Measurements from ENCODE around the gene IL10RA. TPM values are rescaled to one million over a fixed set of nuclear protein-coding genes. Genes with fewer than 3 reads are reported as not detected.
"Not testable (repeated sequence)": the region's sequence is repeated elsewhere in the genome, so short reads cannot be mapped to it uniquely, and the experiment has no call there.

Gene IL10RA
- total RNA-seq, 4 donors from 2014 or later, result 2.9 to 7.2 (median 4.4) TPM

DNA sequence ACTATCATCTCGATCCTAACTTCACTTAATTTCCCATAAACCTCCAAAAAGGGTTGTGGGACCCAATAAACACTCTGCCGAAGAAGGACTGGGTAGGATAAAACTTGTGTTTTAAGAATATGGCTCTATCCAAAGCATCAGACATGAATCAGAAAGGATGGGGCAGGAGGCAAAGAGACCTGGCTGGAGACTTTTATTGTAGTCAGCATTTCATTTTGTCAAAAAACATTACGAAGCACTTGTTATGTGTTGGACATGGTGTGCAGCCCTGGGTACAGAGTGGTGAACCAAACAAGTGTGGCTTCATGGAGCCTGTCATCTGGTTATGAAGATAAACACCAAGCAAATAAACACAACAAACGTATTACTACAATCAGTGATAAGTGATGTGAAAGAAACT, 17.3 kb downstream of the IL10RA start:
- no peak for TF ChIP-seq EP300 (IDR thresholded peaks at IDR 0.05)
- TF ChIP-seq POLR2A (IDR thresholded peaks at IDR 0.05), result no peak
- TF ChIP-seq, protein P1, sequence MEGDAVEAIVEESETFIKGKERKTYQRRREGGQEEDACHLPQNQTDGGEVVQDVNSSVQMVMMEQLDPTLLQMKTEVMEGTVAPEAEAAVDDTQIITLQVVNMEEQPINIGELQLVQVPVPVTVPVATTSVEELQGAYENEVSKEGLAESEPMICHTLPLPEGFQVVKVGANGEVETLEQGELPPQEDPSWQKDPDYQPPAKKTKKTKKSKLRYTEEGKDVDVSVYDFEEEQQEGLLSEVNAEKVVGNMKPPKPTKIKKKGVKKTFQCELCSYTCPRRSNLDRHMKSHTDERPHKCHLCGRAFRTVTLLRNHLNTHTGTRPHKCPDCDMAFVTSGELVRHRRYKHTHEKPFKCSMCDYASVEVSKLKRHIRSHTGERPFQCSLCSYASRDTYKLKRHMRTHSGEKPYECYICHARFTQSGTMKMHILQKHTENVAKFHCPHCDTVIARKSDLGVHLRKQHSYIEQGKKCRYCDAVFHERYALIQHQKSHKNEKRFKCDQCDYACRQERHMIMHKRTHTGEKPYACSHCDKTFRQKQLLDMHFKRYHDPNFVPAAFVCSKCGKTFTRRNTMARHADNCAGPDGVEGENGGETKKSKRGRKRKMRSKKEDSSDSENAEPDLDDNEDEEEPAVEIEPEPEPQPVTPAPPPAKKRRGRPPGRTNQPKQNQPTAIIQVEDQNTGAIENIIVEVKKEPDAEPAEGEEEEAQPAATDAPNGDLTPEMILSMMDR (IDR thresholded peaks at IDR 0.05), result no peak
- H3K27me3 ChIP-seq, result no peaks in the 10 kb centered on the region
- no peaks in the 10 kb centered on the region for H3K9me3 ChIP-seq
- DNase-seq (ENCODE audit: low spot score in 2 of 2), result no peak
- H3K4me1 ChIP-seq, result peaks cover 2% of the 10 kb centered on the region
- no peak overlapping the region for H3K4me3 ChIP-seq
- WGBS, result 70% methylated on average over 4 of the region's 4 CpGs
- H3K36me3 ChIP-seq, result peaks cover 4% of the 10 kb centered on the region
- no peak overlapping the region for H3K27ac ChIP-seq

DNA sequence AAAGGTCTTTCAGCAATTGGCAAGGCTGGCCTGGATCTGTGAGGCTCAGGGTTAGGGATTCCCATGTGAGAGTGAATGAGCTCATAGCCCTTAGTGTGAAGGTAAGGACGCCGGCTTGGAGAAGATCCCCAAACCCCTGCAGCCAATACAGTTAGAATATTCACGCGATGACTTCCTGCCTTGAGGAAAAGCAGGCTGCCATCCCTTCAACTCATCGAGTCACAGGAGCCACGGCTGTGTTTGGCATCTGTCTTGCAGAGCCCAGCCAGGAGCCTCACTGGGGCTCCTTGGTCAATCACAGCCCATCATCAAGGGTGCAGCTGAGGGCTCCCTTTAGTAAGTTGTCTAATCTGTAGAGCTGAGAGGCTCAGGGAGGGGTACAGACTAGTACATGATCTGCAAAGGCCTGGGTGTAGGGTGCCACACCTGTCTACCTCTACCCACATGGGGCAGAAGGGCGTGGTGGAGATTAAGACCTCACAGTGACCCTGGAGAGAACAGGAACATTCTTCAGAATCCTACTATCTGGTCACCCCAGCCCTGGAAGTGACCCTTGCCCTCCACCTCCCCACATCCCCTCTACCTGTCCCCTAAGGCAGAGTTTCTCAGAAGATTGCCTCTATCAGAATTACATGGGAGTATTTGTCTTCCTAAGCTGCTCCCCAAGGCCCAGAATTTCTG, 18.5 kb downstream of the IL10RA start:
- Histone ChIP-seq H3K4me3 (no peak overlapping the region), H3K27me3 (no peaks in the 10 kb centered on the region), H3K9me3 (no peaks in the 10 kb centered on the region), H3K4me1 (peaks cover 8% of the 10 kb centered on the region), H3K36me3 (no peaks in the 10 kb centered on the region), H3K27ac (no peak overlapping the region)
- whole genome bisulfite sequencing, result 76% methylated on average over 5 of the region's 7 CpGs
- TF ChIP-seq POLR2A (IDR thresholded peaks at IDR 0.05) (no peak), EP300 (IDR thresholded peaks at IDR 0.05) (no peak)
- peak in 1 of 2 donors; percentile 29 for DNase-seq (ENCODE audit: low spot score in 2 of 2)

DNA sequence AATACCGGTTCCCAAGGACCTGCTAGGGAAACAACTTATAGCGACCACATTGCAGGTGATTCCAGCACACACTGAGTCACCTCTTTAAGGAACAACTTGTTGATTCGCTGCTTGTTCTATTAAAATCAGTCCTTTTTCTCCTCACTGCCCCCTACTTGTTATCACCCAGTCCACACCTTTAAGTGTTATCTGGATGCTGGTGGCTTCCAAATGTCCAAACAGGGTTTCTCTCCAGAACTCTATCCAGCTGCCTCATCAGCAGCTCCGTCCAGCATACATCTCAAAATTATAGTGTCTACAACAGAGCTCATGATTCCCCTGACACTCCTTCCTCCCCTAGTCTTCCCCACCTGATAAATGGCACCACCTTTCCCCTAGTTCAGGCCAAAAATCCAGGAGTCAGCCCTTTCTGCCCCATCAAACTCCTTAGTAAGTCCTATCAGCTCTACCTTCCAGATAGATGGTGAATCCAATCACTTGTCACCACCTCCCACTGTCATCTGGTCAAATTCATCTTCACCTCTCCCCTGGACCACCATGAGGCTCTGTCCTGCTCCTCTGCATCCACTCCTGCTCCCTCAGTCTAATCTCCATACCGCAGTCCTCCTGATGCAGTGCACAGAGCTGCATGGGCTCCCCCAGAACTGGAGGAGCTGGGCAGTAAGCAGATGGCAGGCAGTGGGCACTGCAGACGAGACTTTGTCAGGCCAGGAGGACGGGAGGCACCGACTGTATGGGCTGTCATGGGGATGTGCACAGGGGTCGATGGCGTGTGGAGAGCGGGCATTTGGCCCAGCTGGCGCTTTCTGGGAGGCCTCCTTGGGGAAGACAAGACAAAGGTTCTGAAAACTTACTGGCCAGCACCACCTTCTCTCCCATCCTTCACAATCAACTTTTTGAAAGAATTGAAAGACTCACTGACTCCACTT, 19.3 kb downstream of the IL10RA start:
- 89% methylated on average over 12 of the region's 12 CpGs for WGBS
- no peak overlapping the region for H3K27ac ChIP-seq
- no peaks in the 10 kb centered on the region for H3K36me3 ChIP-seq
- H3K4me3 ChIP-seq, result no peak overlapping the region
- no peak for TF ChIP-seq EP300 (IDR thresholded peaks at IDR 0.05)
- TF ChIP-seq, protein P1 (IDR thresholded peaks at IDR 0.05), result no peak
- no peak for TF ChIP-seq POLR2A (IDR thresholded peaks at IDR 0.05)
- TF ChIP-seq POLR2AphosphoS5 (IDR thresholded peaks at IDR 0.05), result no peak
- H3K27me3 ChIP-seq, result no peaks in the 10 kb centered on the region
- peaks cover 15% of the 10 kb centered on the region for H3K4me1 ChIP-seq
- H3K9me3 ChIP-seq, result no peaks in the 10 kb centered on the region
- DNase-seq (ENCODE audit: low spot score in 2 of 2), result peak in 1 of 2 donors; percentile 52

DNA sequence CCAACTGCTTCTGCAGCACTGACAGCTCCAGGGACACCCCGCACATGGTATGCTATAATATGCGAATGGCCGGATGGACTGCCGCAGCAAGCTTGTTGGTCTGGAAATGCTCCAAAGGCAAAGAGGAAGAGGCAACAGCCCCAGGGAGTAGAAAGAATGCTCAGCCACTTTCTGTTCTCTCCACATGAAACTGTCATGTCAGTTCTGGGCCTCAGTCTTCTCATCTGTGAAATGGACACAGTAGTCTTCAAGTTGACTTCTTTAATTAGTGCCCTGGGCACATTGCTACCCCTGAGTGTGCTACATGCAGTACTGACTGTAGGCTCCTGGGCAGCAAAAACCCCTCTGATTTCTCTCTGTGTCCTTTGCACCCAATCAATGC, 19.9 kb downstream of the IL10RA start:
- peak in 1 of 2 donors; percentile 44 for DNase-seq (ENCODE audit: low spot score in 2 of 2)
- no peaks in the 10 kb centered on the region for H3K36me3 ChIP-seq
- peaks cover 21% of the 10 kb centered on the region for H3K4me1 ChIP-seq
- WGBS, result 90% methylated on average over 4 of the region's 4 CpGs
- H3K9me3 ChIP-seq, result no peaks in the 10 kb centered on the region
- H3K4me3 ChIP-seq, result no peak overlapping the region
- TF ChIP-seq, protein P1 (IDR thresholded peaks at IDR 0.05), result no peak
- no peak for TF ChIP-seq POLR2A (IDR thresholded peaks at IDR 0.05)
- TF ChIP-seq EP300 (IDR thresholded peaks at IDR 0.05), result no peak
- no peak for TF ChIP-seq POLR2AphosphoS5 (IDR thresholded peaks at IDR 0.05)
- H3K27me3 ChIP-seq, result no peaks in the 10 kb centered on the region
- H3K27ac ChIP-seq, result no peak overlapping the region

DNA sequence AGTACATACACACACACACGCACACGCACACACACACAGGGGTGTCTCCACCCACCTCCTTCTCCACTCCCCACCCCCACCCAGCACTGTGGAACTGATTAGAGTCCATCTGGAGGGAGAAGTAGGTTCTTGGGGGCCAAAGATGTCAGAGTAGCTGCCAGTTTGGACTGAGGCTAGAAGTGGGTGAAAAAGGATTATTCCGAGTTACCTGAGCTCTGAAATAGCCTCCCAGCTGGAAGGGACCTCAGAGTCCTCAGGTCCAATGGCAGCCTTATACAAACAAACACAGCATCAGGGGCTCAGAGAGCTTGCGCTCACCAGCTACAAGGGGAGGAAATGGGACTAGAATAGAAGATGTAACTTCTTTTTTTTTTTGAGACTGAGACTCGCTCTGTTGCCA, 20.8 kb downstream of the IL10RA start:
- Histone ChIP-seq H3K4me1 (peaks cover 30% of the 10 kb centered on the region), H3K36me3 (no peaks in the 10 kb centered on the region), H3K27ac (no peak overlapping the region), H3K9me3 (no peaks in the 10 kb centered on the region), H3K27me3 (no peaks in the 10 kb centered on the region), H3K4me3 (no peak overlapping the region)
- no peak for DNase-seq (ENCODE audit: low spot score in 2 of 2)
- TF ChIP-seq EP300 (IDR thresholded peaks at IDR 0.05), result no peak
- TF ChIP-seq POLR2A (IDR thresholded peaks at IDR 0.05), result no peak
- no peak for TF ChIP-seq POLR2AphosphoS5 (IDR thresholded peaks at IDR 0.05)
- WGBS, result 80% methylated on average over 5 of the region's 5 CpGs

DNA sequence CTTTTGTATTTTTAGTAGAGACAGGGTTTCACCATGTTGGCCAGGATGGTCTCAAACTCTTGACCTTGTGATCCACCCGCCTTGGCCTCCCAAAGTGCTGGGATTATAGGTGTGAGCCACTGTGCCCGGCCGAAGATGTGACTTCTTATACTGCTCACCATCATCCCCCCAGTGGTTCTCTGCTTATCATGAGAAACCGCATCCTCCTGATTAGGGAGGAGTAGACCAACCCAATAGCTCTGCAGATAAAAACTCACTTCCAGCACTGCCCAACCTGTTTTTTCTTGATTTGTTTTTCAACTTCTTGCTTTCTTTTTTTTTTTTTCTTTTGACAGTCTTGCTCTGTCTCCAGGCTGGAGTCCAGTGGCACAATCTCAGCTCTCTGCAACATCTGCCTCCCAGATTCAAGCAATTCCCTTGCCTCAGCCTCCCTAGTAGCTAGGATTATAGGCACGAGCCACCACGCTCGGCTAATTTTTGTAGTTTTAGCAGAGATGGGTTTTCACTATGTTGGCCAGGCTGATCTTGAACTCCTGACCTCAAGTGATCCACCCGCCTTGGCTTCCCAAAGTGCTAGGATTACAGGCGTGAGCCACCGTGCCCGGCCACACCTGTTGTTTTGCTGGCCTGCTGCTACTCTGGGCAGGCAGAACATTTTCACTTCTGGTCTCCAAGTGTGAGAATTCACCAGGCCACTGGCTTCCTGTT, 21.5 kb downstream of the IL10RA start:
- WGBS, result 72% methylated on average over 8 of the region's 11 CpGs
- peak overlapping the region; percentile 38 for H3K27ac ChIP-seq
- DNase-seq (ENCODE audit: low spot score in 2 of 2), result peak in 1 of 2 donors; percentile 59
- not testable (repeated sequence) for H3K27me3 ChIP-seq, H3K4me3 ChIP-seq, H3K9me3 ChIP-seq, H3K36me3 ChIP-seq
- peaks cover 37% of the 10 kb centered on the region for H3K4me1 ChIP-seq
